G401 (cell line): Measurements from ENCODE around the gene OTP. TPM values are rescaled to one million over a fixed set of nuclear protein-coding genes. Genes with fewer than 3 reads are reported as not detected.

Experiments used
- DNase-seq: peaks from one replicate; pipeline ENCODE4 v3.0.0-alpha.2; 2015; ENCODE audit warnings: low spot score
- in situ Hi-C: cut with HindIII; loops from 2 replicates; pipeline ENCODE4 v1.10.0; 2016; ENCODE audit warnings: low sequenced_read_pairs, mixed read lengths
- total RNA-seq: library from RNA; depleted of rRNA; stranded (reverse); fragments of >200 nt; shearing (Covaris generic); gene quantifications from 2 replicates; pipeline ENCODE4 v1.2.3, GENCODE V29; 2014; rRNA removed

Gene OTP
- total RNA-seq, result not detected in 2 replicates

GRCh38 chr5:77637998-77638762 is at the start of gene OTP:
OTP (minus strand) TSS chr5:77638713; CDS start chr5:77638549, 164 bp downstream.
- in situ Hi-C loops, result no loop called here
- DNase-seq, result no peak

- in situ Hi-C loops, result no loop called here
- DNase-seq, result no peak
Measured at GRCh38 chr5:77683171-77683732, 44.7 kb upstream of the OTP start.

- no peak for DNase-seq
- in situ Hi-C loops, result no loop called here
Measured at GRCh38 chr5:77670526-77670925, 32.0 kb upstream of the OTP start.

GRCh38 chr5:77669677-77670076 is 31.2 kb upstream of the OTP start:
- DNase-seq, result no peak
- in situ Hi-C loops, result no loop called here

- in situ Hi-C loops, result no loop called here
- DNase-seq, result no peak
Measured at GRCh38 chr5:77663090-77663863, 24.8 kb upstream of the OTP start.

- in situ Hi-C loops, result no loop called here
- DNase-seq, result no peak
Measured at GRCh38 chr5:77662635-77663034, 24.1 kb upstream of the OTP start.

- in situ Hi-C loops, result no loop called here
- no peak for DNase-seq
Measured at GRCh38 chr5:77658662-77659061, 20.1 kb upstream of the OTP start.

GRCh38 chr5:77651343-77651742 is 12.8 kb upstream of the OTP start:
- DNase-seq, result no peak
- in situ Hi-C loops, result no loop called here

- in situ Hi-C loops, result no loop called here
- DNase-seq, result no peak
Measured at GRCh38 chr5:77650686-77651085, 12.2 kb upstream of the OTP start.

GRCh38 chr5:77649776-77650175 is 11.3 kb upstream of the OTP start:
- DNase-seq, result no peak
- in situ Hi-C loops, result no loop called here

GRCh38 chr5:77645995-77646639 is 7.6 kb upstream of the OTP start:
- in situ Hi-C loops, result no loop called here
- DNase-seq, result no peak

GRCh38 chr5:77645158-77645994 is 6.9 kb upstream of the OTP start:
- in situ Hi-C loops, result no loop called here
- DNase-seq, result no peak

- no peak for DNase-seq
- in situ Hi-C loops, result no loop called here
Measured at GRCh38 chr5:77644371-77645157, 6.1 kb upstream of the OTP start.

GRCh38 chr5:77643654-77644370 is 5.3 kb upstream of the OTP start:
- in situ Hi-C loops, result no loop called here
- no peak for DNase-seq

- in situ Hi-C loops, result no loop called here
- no peak for DNase-seq
Measured at GRCh38 chr5:77642738-77643653, 4.5 kb upstream of the OTP start.

- DNase-seq, result no peak
- in situ Hi-C loops, result no loop called here
Measured at GRCh38 chr5:77641963-77642737, 3.6 kb upstream of the OTP start.
